GM12891 (cell line): ENCODE results near the gene ITPR3.

Source experiments
- PAX5 ChIP-seq: IDR thresholded peaks from 2 replicates; pipeline ENCODE4 v1.6.1; 2011; ENCODE audit warnings: low read length, moderate library complexity, mild to moderate bottlenecking; ENCODE audit not compliant: insufficient read depth, severe bottlenecking
- POLR2A ChIP-seq: IDR thresholded peaks from 2 replicates; pipeline ENCODE4 v1.6.1; 2011; ENCODE audit warnings: low read depth, low read length, control low read depth
- POLR2AphosphoS5 ChIP-seq: IDR thresholded peaks from 2 replicates; pipeline ENCODE4 v1.6.1; 2011; ENCODE audit warnings: low read depth, low read length, control low read depth
- POU2F2 ChIP-seq: IDR thresholded peaks from 2 replicates; pipeline ENCODE4 v1.6.1; 2011; ENCODE audit warnings: low read depth, mild to moderate bottlenecking, control low read depth, low read length, moderate library complexity
- SPI1 ChIP-seq: IDR thresholded peaks from 2 replicates; pipeline ENCODE4 v1.6.1; 2011; ENCODE audit warnings: low read depth, low read length, control low read depth
- TAF1 ChIP-seq: IDR thresholded peaks from 2 replicates; pipeline ENCODE4 v1.6.1; 2011; ENCODE audit warnings: low read depth, low read length, control low read depth

DNA sequence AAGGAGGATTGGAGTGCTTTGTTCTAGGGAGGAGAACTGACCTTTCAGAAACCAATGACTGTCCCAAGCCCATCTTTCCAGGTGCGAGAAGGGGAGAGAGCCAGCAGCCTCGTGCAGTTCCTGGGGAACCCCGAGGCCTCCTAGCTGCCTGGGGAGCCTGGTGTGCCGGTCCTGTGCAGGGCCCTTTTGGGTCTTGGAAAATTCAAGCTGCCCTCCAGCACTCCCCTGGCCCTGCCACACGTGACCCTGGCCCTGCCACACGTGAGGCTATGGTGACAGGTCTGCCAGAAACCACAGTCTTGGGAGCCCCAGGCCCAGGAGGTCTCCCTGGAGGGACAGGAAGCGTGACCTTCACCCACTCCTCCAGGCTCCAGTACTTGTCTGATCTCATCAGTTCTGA is 109.9 kb downstream of the ITPR3 start:
- TF ChIP-seq POLR2A (no peak), POLR2AphosphoS5 (no peak), TAF1 (no peak), PAX5 (no peak), SPI1 (no peak), POU2F2 (no peak)
